HepG2 (cell line): Measurements from ENCODE around the gene MZF1. TPM values are rescaled to one million over a fixed set of nuclear protein-coding genes. Genes with fewer than 3 reads are reported as not detected.

ENCODE experiments used
- AGO1 ChIP-seq: fragments of 200-400 bp; formaldehyde crosslinking; IDR thresholded peaks from 2 replicates; pipeline ENCODE4 v1.6.1; 2017; ENCODE audit warnings: mild to moderate bottlenecking, low read depth, low read length, moderate library complexity; ENCODE audit not compliant: poor library complexity, severe bottlenecking
- AKNA ChIP-seq: sonication (generic); formaldehyde crosslinking; IDR thresholded peaks from 2 replicates; pipeline ENCODE4 v1.4.0; 2020; ENCODE audit warnings: missing genetic modification reagents, borderline replicate concordance
- ARID2 ChIP-seq: sonication (generic); formaldehyde crosslinking; IDR thresholded peaks from 2 replicates; pipeline ENCODE4 v1.8.1; 2022; ENCODE audit warnings: mild to moderate bottlenecking, missing genetic modification reagents, borderline replicate concordance
- ATF7-NPFF ChIP-seq: sonication (generic); formaldehyde crosslinking; IDR thresholded peaks from 2 replicates; pipeline ENCODE4 v1.8.1; 2023; ENCODE audit warnings: mild to moderate bottlenecking, low read depth, missing genetic modification reagents, moderate library complexity
- CBX2 ChIP-seq, 2 experiments: fragments of 200-600 bp in 1 of 2; sonication (generic); formaldehyde crosslinking in 1 of 2; IDR thresholded peaks; 2 replicates each; pipeline versions ENCODE4 v1.7.0 to v1.8.1; 2018 to 2022; ENCODE audit warnings: low read depth in 2 of 2, low read length in 1 of 2, mild to moderate bottlenecking in 1 of 2, missing genetic modification reagents in 1 of 2
- ELF1 ChIP-seq: sonication (generic); formaldehyde crosslinking; IDR thresholded peaks from 2 replicates; pipeline ENCODE4 v1.4.0; 2020; ENCODE audit warnings: missing genetic modification reagents
- ELF3 ChIP-seq: IDR thresholded peaks from 2 replicates; pipeline ENCODE4 v1.6.1; 2016; ENCODE audit warnings: missing genetic modification reagents, missing compliant biosample characterization
- ESRRA ChIP-seq: sonication (generic); formaldehyde crosslinking; IDR thresholded peaks from 2 replicates; pipeline ENCODE4 v1.5.1; 2020; ENCODE audit warnings: mild to moderate bottlenecking, low read depth, missing genetic modification reagents
- IKZF1 ChIP-seq: fragments of 450-650 bp; IDR thresholded peaks from 2 replicates; pipeline ENCODE4 v1.7.1; 2016
- REL ChIP-seq: sonication (generic); formaldehyde crosslinking; conservative IDR thresholded peaks from 2 replicates; pipeline ENCODE4 v1.8.0; 2022; ENCODE audit warnings: mild to moderate bottlenecking, missing genetic modification reagents, moderate library complexity
- ZIK1 ChIP-seq: sonication (generic); formaldehyde crosslinking; IDR thresholded peaks from 2 replicates; pipeline ENCODE4 v1.5.0; 2020; ENCODE audit warnings: mild to moderate bottlenecking, low read depth, missing genetic modification reagents, borderline replicate concordance
- ZNF124 ChIP-seq: sonication (generic); formaldehyde crosslinking; IDR thresholded peaks from 2 replicates; pipeline ENCODE4 v1.4.0; 2020; ENCODE audit warnings: missing genetic modification reagents
- ZNF160 ChIP-seq: sonication (generic); formaldehyde crosslinking; IDR thresholded peaks from 2 replicates; pipeline ENCODE4 v1.8.0; 2022; ENCODE audit warnings: mild to moderate bottlenecking, inconsistent platforms, missing genetic modification reagents
- ZNF232 ChIP-seq: sonication (generic); formaldehyde crosslinking; IDR thresholded peaks from 2 replicates; pipeline ENCODE4 v1.4.0; 2020; ENCODE audit warnings: missing genetic modification reagents, borderline replicate concordance
- ZNF550 ChIP-seq: sonication (generic); formaldehyde crosslinking; IDR thresholded peaks from 2 replicates; pipeline ENCODE4 v1.4.0; 2020; ENCODE audit warnings: mild to moderate bottlenecking, missing genetic modification reagents, borderline replicate concordance
- ZNF567 ChIP-seq: sonication (generic); formaldehyde crosslinking; IDR thresholded peaks from 2 replicates; pipeline ENCODE4 v1.8.1; 2023; ENCODE audit warnings: mild to moderate bottlenecking, missing genetic modification reagents, borderline replicate concordance
- ZZZ3 ChIP-seq: sonication (generic); formaldehyde crosslinking; IDR thresholded peaks from 2 replicates; pipeline ENCODE4 v1.4.0; 2020; ENCODE audit warnings: missing genetic modification reagents, mild to moderate bottlenecking, borderline replicate concordance
- polyA plus RNA-seq, 8 experiments: library from polyadenylated mRNA; depleted of rRNA in 3 of 8; stranded (reverse) in 7 of 8; unstranded in 1 of 8; fragments of >200 nt; fragmentation: Illumina TruSeq in 4 of 8; extraction: Trizol in 4 of 8; gene quantifications; 2 replicates each; pipeline versions ENCODE4 v1.2.1 to v1.2.3, GENCODE V29; 2011 to 2016; ENCODE audit warnings: low read depth in 4 of 8, missing spikeins in 1 of 8, mixed read lengths in 1 of 8; ENCODE audit not compliant: insufficient read depth in 1 of 8
- total RNA-seq, 5 experiments: library from RNA; depleted of rRNA; stranded (reverse); fragments of >200 nt; fragmentation: Illumina TruSeq; extraction: Trizol; gene quantifications; 2 replicates each; pipeline ENCODE4 v1.2.3, GENCODE V29; 2016; ENCODE audit warnings: low read depth in 1 of 5
- TF ChIP-seq, protein P1 (sequence below): sonication (generic); formaldehyde crosslinking; IDR thresholded peaks from 2 replicates; pipeline ENCODE4 v1.4.0; 2020; ENCODE audit warnings: missing genetic modification reagents
- TF ChIP-seq, protein P2 (sequence below): sonication (generic); formaldehyde crosslinking; IDR thresholded peaks from 2 replicates; pipeline ENCODE4 v1.5.0; 2020; ENCODE audit warnings: mild to moderate bottlenecking, missing genetic modification reagents

The MZF1 gene
- total and polyA plus RNA-seq, 2 of the 13 experiments (the other 11 are each of a cell fraction or from before 2014, with no cell fraction given) = 3.1 to 8.1 TPM

DNA sequence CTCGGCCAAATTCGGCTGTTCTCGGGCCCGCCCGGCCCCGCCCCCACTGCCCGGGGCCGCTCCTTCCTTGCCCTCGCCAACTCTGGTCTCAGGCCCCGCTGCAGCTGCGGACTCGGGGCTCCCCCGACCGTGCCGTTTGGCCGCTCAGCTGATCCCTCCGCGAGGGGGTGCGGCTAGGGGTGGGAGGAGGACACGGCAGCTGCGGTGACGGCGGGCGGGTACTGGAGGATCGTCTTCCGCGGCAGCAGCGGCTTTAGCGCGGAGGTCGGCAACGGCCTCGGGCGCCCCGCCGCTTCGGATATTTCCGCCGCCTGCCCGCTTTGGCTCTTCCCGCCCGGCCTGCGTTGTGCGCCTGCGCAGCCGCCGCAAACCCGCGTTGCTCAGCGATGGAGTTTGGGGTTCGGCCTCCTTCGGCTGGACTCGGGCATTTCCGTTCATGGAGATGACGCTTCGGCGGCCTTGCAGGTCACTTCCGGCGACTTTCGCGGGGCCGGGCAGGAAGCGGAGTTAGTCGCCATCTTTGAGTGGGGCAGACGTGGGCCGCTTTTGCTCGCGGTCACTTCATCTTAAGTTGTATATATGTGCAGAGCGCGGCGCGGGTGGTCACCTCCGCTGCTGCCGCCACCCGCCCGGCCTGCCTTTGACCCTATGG, 14.4 kb downstream of the MZF1 start (continued):
- peak; percentile 33; the same call in 1 of the 2 replicates for TF ChIP-seq ELF3 (CRISPR knock-in tag)
- peak; percentile 67; the same call in 1 of the 2 replicates for TF ChIP-seq AKNA (CRISPR knock-in tag)
- TF ChIP-seq ELF1 (CRISPR knock-in tag) = peak; percentile 79
- TF ChIP-seq IKZF1 = no peak
- TF ChIP-seq AGO1 = peak; percentile 27
- TF ChIP-seq ESRRA = 0 out of 2 replicates have a peak, but pooled peaks have one; percentile 13
- TF ChIP-seq ZZZ3 = peak; percentile 9; the same call in 1 of the 2 replicates
- no peak for TF ChIP-seq ARID2 (CRISPR knock-in tag)
- no peak for TF ChIP-seq REL (CRISPR knock-in tag)
- TF ChIP-seq, protein P1, sequence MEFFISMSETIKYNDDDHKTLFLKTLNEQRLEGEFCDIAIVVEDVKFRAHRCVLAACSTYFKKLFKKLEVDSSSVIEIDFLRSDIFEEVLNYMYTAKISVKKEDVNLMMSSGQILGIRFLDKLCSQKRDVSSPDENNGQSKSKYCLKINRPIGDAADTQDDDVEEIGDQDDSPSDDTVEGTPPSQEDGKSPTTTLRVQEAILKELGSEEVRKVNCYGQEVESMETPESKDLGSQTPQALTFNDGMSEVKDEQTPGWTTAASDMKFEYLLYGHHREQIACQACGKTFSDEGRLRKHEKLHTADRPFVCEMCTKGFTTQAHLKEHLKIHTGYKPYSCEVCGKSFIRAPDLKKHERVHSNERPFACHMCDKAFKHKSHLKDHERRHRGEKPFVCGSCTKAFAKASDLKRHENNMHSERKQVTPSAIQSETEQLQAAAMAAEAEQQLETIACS (CRISPR knock-in tag) = peak; percentile 50; the same call in 1 of the 2 replicates
- no peak for TF ChIP-seq ZNF232 (CRISPR knock-in tag)
- 0 out of 2 replicates have a peak, but pooled peaks have one; percentile 67 for TF ChIP-seq ZNF550 (CRISPR knock-in tag)
- no peak for TF ChIP-seq CBX2 (IDR thresholded peaks at IDR 0.05; ENCODE audit: low read depth, low read length)
- TF ChIP-seq CBX2 (CRISPR knock-in tag; IDR thresholded peaks at IDR 0.05; ENCODE audit: low read depth) = no peak
- 0 out of 2 replicates have a peak, but pooled peaks have one; percentile 25 for TF ChIP-seq ZNF160 (CRISPR knock-in tag)
- peak; percentile 57; the same call in 1 of the 2 replicates for TF ChIP-seq ZNF124 (CRISPR knock-in tag)
- TF ChIP-seq ATF7-NPFF (CRISPR knock-in tag) = peak; percentile 62; the same call in 1 of the 2 replicates
- peak; percentile 95 for TF ChIP-seq ZNF567 (CRISPR knock-in tag)
- peak; percentile 58 for TF ChIP-seq ZIK1 (CRISPR knock-in tag)
- TF ChIP-seq, protein P2, sequence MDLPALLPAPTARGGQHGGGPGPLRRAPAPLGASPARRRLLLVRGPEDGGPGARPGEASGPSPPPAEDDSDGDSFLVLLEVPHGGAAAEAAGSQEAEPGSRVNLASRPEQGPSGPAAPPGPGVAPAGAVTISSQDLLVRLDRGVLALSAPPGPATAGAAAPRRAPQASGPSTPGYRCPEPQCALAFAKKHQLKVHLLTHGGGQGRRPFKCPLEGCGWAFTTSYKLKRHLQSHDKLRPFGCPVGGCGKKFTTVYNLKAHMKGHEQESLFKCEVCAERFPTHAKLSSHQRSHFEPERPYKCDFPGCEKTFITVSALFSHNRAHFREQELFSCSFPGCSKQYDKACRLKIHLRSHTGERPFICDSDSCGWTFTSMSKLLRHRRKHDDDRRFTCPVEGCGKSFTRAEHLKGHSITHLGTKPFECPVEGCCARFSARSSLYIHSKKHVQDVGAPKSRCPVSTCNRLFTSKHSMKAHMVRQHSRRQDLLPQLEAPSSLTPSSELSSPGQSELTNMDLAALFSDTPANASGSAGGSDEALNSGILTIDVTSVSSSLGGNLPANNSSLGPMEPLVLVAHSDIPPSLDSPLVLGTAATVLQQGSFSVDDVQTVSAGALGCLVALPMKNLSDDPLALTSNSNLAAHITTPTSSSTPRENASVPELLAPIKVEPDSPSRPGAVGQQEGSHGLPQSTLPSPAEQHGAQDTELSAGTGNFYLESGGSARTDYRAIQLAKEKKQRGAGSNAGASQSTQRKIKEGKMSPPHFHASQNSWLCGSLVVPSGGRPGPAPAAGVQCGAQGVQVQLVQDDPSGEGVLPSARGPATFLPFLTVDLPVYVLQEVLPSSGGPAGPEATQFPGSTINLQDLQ (CRISPR knock-in tag) = no peak
